ENCODE results near the gene CPLX3.

- TF ChIP-seq CTCF (IDR thresholded peaks at IDR 0.05) = no peak
- TF ChIP-seq POLR2AphosphoS5 (IDR thresholded peaks at IDR 0.05) = no peak
Observed at GRCh38 chr15:74845208-74845568, 18.8 kb downstream of the CPLX3 start.

All from gastroesophageal sphincter (tissue), 3 donors.